ENCODE data around the gene S100A11.

The S100A11 gene

GRCh38 chr1:151992303-151993083, 44.3 kb downstream of the S100A11 start:
- TF ChIP-seq CTCF (IDR thresholded peaks at IDR 0.05; ENCODE audit: low read depth, low read length): no peak
- peak overlapping the region; percentile 78 to 85 for H3K4me3 ChIP-seq (replicated peaks in 1 of 2; ENCODE audit: low read depth in 2 of 2, low read length in 2 of 2)
- DNase-seq (ENCODE audit: low read depth in 2 of 2): peak; percentile 91 to 93

GRCh38 chr1:151991663-151992302, 45.0 kb downstream of the S100A11 start:
- peak in 1 of 2 donors; percentile 16 for DNase-seq (ENCODE audit: low read depth in 2 of 2)
- H3K4me3 ChIP-seq (replicated peaks in 1 of 2; ENCODE audit: low read depth in 2 of 2, low read length in 2 of 2): peak overlapping the region; percentile 78 to 85
- TF ChIP-seq CTCF (IDR thresholded peaks at IDR 0.05; ENCODE audit: low read depth, low read length): no peak

- no peak for TF ChIP-seq CTCF (IDR thresholded peaks at IDR 0.05; ENCODE audit: low read depth, low read length)
- peak; percentile 64 to 71 for DNase-seq (ENCODE audit: low read depth in 2 of 2)
- peak overlapping the region; percentile 78 to 85 for H3K4me3 ChIP-seq (replicated peaks in 1 of 2; ENCODE audit: low read depth in 2 of 2, low read length in 2 of 2)
These were observed 46.0 kb downstream of the S100A11 start for GRCh38 chr1:151990856-151991198.

- DNase-seq (ENCODE audit: low read depth in 2 of 2): no peak
- H3K4me3 ChIP-seq (replicated peaks in 1 of 2; ENCODE audit: low read depth in 2 of 2, low read length in 2 of 2): peak overlapping the region in 1 of 2 donors; percentile 78
- TF ChIP-seq CTCF (IDR thresholded peaks at IDR 0.05; ENCODE audit: low read depth, low read length): no peak
These were observed 46.5 kb downstream of the S100A11 start for GRCh38 chr1:151990058-151990855.

- peak; percentile 89 to 92 for DNase-seq (ENCODE audit: low read depth in 2 of 2)
- peak overlapping the region in 1 of 2 donors; percentile 27 for H3K4me3 ChIP-seq (replicated peaks in 1 of 2; ENCODE audit: low read depth in 2 of 2, low read length in 2 of 2)
- TF ChIP-seq CTCF (IDR thresholded peaks at IDR 0.05; ENCODE audit: low read depth, low read length): no peak
These were observed 47.5 kb downstream of the S100A11 start for GRCh38 chr1:151989211-151989862.

- H3K4me3 ChIP-seq (replicated peaks in 1 of 2; ENCODE audit: low read depth in 2 of 2, low read length in 2 of 2): peak overlapping the region in 1 of 2 donors; percentile 19
- peak; percentile 86 for DNase-seq (ENCODE audit: low read depth in 2 of 2)
- no peak for TF ChIP-seq CTCF (IDR thresholded peaks at IDR 0.05; ENCODE audit: low read depth, low read length)
These were observed 48.3 kb downstream of the S100A11 start for GRCh38 chr1:151988405-151988923.

Data from cardiac fibroblast (primary cell).